LNCaP clone FGC (cell line): ENCODE results near the gene SERGEF.

ENCODE experiments used
- DNase-seq: peaks from one replicate; pipeline ENCODE4 v3.0.0-alpha.2; 2011; ENCODE audit warnings: low read depth
- H3K4me3 ChIP-seq: 2 replicates; pipeline ENCODE4 v1.5.1; 2011; ENCODE audit warnings: mild to moderate bottlenecking, low read depth, low read length, control low read depth
- CTCF ChIP-seq: IDR thresholded peaks from 2 replicates; pipeline ENCODE4 v1.5.1; 2012; ENCODE audit warnings: mild to moderate bottlenecking; ENCODE audit not compliant: control insufficient read depth, insufficient read depth; ENCODE audit errors: extremely low read depth

The SERGEF gene

GRCh38 chr11:18012906-18013781 is at the start of gene SERGEF:
Gene SERGEF (minus strand): TSS chr11:18013047. CDS start chr11:18013010, 37 bp downstream.
- DNase-seq: peak; percentile 69
- 0 out of 2 replicates have a peak, but pooled peaks have one; percentile 2 for TF ChIP-seq CTCF
- peak within 1 kb of the TSS; percentile 80 for H3K4me3 ChIP-seq

GRCh38 chr11:18061351-18061750 is 48.5 kb upstream of the SERGEF start:
- H3K4me3 ChIP-seq: no peak overlapping the region
- DNase-seq: no peak
- no peak for TF ChIP-seq CTCF

- H3K4me3 ChIP-seq: no peak overlapping the region
- no peak for DNase-seq
- TF ChIP-seq CTCF: no peak
Measured at GRCh38 chr11:18056561-18057181, 43.8 kb upstream of the SERGEF start.

- H3K4me3 ChIP-seq: no peak overlapping the region
- no peak for DNase-seq
- no peak for TF ChIP-seq CTCF
Measured at GRCh38 chr11:18054511-18055103, 41.8 kb upstream of the SERGEF start.

GRCh38 chr11:18050848-18051247 is 38.0 kb upstream of the SERGEF start:
- no peak overlapping the region for H3K4me3 ChIP-seq
- TF ChIP-seq CTCF: no peak
- DNase-seq: no peak

GRCh38 chr11:18046116-18046777 is 33.4 kb upstream of the SERGEF start, which contains the start of gene TPH1:
Gene TPH1 (minus strand): TSS chr11:18046269. CDS start chr11:18040762, 5,507 bp downstream.
- TF ChIP-seq CTCF: no peak
- no peak within 1 kb of the TSS for H3K4me3 ChIP-seq
- no peak for DNase-seq
